Activated CD8-positive, alpha-beta memory T cell treated with anti-CD3 and anti-CD28 coated beads, Interleukin-2, amount 50 U/mL, for 24 hours (primary cell): ENCODE data around the gene NUDT17.

Source experiments
- DNase-seq: peaks from one replicate; pipeline ENCODE4 v3.0.0-alpha.2; 2020; ENCODE audit errors: extremely low read depth

NUDT17 gene

GRCh38 chr1:145891143-145891542 lies 45.7 kb downstream of the NUDT17 start:
- no peak for DNase-seq

- DNase-seq, result peak; percentile 12
Measured at GRCh38 chr1:145891587-145892485, 46.4 kb downstream of the NUDT17 start.

DNA sequence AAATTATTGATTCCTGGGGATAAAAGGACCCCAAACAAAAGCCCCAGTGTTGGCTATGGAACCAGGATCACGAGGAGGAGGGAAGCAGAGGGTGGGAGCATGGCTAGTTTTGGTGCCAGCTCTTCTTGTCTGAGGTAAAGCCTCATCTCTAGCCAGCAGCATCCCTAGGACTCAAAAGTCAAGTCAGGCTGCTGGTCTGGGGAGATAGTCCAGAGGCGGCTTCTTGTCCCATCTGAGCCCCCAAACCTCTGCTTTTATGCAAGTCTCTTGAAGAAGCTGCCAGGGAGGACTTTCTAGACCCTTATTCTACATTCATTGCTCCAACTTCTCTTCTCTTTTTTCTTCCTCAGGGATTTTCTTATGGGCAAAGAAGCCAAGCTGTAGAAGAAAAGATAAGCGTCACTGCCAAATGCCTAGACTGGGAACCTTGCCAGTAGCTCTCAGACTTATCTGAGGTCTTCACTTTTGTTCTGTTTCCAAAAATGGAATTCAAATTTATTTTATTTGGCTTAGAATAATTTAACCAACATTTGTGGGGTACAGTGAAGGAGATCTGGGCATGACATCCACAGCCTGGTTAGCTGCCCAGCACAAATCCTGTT lies 47.2 kb downstream of the NUDT17 start:
- DNase-seq, result no peak

GRCh38 chr1:145893306-145894055 lies 48.1 kb downstream of the NUDT17 start:
- no peak for DNase-seq

- DNase-seq, result no peak
Measured at GRCh38 chr1:145895471-145895870, 50.0 kb downstream of the NUDT17 start.

- DNase-seq, result no peak
Measured at GRCh38 chr1:145897969-145898368, 52.5 kb downstream of the NUDT17 start.
